EH (cell line): Measurements from ENCODE around the gene ZNF354B.
"Not testable (repeated sequence)": the region's sequence is repeated elsewhere in the genome, so short reads cannot be mapped to it uniquely, and the experiment has no call there.

Experiments
- DNase-seq: peaks from one replicate; pipeline ENCODE4 v3.0.0-alpha.2; 2015; ENCODE audit warnings: low read depth

ZNF354B gene

DNA sequence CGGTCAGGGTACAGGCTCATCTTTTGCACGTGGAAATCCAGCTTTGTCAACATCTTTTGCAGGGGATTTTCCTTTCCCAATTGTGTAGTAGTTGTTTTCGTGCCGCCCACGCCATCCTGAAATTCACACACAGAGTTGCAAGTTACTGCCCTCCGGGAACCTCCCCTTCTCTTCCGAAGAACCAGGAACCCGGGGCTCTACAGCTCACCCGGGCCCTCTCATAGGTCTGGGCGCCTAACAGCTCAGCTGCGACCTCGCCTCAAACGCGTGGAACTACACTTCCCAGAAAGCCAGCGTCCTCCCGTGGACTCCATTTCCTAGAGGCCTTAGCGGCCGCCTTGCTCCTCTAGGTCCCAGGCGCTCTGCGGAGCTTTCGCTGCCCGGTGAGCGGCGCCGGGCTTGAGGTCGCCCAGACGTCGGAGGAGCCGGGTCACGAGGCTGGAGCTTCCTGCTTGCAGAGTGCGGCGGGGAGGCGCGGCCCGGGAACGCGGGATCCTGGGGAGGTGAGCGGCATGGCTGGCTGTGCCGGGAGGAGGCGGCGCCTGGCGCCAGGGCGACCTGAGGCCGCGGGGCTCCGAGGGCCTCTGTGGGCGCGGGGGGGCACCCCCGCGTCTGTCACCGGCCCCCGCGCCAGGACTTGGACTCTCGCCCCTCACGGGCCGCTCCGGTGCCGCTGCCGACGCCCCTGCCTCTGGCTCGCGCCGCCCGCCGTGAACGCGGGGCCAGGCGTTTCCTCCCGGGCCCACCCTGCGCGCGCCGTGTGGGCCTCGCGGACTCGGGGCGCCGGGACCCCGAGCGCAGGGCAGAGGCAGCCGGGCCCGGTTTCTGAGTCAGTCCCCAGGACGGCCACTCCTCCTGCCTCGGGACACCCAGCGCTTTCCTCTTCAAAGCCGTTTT is at the start of gene ZNF354B:
Gene ZNF354B, plus strand, starts transcription at position 329 of the 897 bp plus-strand sequence. CDS start 1,095 bp downstream, outside the sequence.
- DNase-seq, result peak; percentile 93

DNA sequence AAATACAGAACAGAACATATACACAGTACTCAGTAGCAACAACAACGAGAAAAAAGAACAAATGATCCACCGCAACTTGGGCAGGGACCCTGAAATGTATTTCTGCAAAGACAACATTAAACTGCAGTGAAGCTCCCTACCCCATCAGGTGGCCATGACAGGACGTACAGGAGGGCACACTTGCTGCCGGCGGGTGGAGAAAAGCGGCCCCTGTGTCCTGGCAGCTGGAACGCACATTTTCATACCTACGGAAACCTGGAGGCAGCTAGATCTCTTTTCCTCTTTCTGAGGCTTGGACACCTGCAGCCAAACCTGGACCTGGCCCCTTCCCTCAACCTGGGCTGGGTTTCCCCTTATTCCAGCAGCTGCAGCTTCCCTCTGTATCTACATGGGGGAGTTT is 42.2 kb upstream of the ZNF354B start:
- no peak for DNase-seq

DNA sequence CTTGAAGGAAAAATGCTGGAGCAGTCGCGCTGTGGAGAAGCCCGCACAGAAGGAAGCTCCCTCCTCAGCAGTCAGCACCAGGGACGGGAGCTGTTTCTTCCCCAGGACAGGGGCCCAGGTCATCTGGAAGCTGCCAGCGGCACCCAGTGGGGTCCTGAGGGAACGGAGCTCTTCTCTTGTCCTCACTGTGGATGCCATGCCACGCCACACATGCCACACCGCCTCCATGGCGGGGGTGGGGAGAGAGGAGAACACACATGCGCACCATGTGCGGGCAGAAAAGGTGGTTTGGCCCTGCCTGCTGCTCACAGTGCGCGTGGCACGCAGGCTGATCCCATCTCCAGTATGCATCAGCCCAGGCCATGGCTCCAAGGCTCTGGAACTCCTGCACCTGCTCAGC is 41.7 kb upstream of the ZNF354B start:
- no peak for DNase-seq

DNA sequence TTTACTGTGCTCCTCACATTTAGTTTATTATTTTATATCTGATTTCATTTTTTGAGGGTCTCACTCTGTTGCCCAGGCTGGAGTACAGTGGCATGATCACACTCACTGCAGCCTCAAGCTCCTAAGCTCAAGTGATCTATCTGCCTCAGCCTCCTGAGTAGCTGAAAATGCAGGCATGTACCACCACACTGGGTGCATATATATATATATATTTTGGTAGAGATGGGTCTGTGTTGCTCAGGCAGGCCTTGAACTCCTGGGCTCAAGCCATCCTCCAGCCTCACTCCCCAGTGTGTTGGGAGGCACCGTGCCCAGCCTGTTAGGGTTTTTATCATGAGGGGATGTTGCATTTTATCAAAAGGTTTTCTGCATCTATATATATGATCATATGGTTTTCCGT is 39.8 kb upstream of the ZNF354B start:
- no peak for DNase-seq

DNA sequence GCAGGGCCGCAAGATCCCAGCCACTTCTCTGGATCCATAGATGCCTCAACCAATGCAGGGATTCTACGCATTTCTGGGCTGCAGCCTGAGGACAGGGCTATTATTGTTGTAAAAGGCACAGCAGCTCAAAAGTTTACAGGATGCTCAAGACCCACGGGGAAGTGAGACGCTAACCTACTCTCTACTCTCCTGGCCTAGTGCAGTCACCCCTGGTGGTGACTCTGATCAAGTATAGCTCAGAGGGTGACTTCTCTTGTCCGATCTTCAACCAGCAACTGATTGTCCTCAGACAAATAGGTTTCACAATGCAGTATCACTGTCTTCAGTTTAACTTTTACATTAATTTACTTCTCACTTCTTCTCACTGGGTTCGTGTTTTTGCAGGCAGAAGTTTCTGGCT is 34.3 kb upstream of the ZNF354B start:
- DNase-seq, result no peak

DNA sequence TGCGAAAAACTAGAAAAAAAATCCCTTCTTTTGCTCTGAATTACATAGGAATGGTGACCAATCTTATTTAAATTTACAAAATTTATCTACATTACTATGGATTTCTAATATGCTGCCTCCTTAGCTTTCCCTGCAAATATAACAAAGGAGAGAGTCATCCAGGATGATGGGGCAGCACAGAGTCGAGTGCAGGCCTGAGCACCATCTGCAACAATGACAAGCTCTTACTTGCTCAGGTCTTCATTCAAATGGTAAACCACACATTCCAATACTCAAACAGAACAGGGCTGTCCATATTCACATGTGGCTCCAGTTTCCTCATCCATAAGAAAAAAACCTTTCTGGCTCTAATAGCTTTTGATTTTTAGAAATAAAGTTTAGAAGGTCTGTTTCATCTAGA is 33.5 kb upstream of the ZNF354B start:
- DNase-seq, result no peak

DNA sequence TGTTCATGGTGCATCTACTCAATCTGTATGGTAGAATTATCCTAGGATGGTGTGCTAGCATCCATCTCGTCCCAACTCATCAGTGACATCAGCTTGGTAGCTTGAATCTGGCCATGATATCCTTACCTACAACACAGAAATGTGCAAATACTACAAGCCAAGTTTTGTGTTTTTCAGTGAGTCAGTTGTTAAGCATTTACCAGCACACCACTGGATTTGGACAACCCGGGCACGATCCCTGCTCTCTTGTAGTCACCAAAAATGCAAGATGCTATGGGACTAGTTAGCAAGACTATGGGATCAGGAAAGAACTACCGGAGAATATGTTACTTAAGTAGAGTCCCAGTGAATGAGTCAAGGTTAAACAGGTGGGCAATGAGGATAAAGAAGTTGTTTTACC is 32.1 kb upstream of the ZNF354B start:
- DNase-seq, result no peak

DNA sequence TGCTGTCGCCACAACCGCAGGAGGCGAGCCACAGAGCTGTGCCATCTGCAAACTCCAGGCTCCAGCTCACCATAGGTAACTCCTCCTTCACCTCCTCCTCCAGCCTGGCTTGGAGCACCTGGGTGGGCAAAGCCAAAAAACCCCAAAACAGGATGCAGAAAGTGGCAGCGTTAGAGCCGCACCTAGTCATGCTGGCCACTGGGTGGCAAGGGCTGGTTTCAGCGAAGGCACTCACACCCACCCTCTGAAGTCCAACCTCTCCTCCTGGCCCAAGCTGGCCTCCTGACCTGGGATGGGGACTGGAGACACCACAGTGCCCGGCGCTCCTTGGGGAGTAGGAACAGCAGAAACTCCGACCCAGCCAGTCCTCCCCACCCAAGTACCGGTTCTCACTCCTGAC is 28.7 kb upstream of the ZNF354B start:
- DNase-seq, result no peak

DNA sequence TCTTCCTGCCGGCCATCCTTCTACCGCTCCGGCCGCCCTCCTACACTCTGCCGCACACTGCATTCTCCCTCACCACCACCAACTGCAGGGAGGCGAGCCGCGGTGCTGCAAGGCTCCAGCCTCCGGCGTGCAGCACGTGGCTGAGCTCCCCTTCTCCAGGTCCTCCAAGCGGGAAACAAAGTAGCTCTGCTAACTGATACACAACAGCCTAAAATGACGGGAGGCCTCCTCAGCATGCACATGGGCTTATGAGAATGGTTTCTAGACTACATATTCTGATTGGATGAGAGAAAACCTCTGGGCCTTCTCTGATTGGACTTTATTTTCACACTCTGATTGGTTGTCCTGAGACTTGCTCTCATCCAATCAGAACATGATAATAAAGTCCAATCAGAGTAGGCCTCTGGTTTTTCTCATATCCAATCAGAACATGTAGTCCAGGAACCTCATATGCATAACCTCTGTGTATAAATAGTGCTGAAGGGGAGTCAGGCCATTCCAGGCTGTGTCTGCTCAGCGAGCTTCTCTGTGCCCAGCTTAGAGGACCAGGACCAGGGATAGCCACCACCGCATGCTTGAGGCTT is 27.0 kb upstream of the ZNF354B start:
- DNase-seq, result no peak

DNA sequence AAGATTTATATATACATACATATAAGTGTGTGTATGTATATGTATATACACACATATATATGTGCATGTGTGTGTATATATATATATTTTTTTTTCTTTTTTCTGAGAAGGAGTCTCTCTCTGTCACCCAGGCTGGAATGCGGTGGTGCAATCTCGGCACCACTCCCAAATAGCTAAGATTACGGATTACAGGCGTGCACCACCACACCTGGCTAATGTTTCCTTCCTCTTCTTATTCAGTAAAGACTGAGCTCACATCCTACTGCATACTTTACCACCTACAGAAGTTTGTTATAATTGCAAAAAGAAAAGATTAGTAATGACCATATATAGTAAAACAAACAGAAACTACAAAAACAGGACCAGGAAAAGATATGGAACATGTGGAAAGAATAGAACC is 23.1 kb upstream of the ZNF354B start:
- DNase-seq, result no peak

DNA sequence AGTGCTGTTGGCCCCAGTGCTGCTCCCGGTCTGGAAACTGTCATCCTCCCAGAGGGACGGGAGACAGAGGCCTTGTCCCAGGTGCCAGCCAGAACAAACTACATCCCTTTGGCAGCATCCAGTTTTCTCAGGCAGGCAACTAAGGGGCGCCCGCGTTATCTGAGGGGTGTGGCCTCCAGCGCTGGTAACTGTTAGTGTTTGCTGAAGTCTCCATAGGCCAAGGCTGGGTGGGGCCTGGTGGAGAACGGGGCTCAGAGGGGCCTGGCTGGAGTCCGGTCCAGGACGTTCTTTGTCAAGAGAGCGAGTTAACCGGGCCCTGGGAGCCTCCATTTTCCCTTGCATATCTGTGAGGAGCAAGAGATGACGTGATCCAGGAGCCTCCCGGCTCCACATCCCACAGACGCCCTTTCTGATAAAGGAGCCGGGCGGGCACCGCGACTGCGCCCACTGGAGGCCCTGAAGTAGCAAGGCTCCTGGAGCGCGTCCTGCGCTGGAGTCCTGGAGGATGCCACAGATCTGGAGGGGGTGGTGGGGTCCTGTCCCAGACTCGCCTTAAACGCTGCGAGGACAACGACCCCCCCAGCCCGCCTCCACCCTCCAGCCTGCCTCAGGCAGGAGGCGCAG is 20.9 kb upstream of the ZNF354B start:
- DNase-seq, result not testable (repeated sequence)

DNA sequence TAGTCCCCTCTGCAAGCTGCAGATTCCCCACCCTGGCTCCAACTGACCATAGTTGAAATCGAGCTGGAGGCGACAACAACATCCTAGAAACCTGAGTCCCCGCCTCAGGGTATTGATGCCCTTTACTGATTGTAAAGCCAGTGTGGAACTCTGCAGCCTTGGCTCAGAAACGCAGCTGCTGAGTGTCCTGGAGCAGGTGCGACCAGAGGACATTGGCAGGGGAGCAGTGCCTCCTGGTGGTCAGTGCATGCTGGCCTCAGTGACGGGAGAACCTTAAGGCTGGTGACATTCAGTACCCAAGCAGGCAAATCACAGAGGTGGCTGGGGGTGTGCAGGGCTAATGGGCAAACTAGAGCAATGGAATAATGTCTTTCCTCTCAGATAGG is 20.4 kb upstream of the ZNF354B start:
- DNase-seq, result peak; percentile 8

DNA sequence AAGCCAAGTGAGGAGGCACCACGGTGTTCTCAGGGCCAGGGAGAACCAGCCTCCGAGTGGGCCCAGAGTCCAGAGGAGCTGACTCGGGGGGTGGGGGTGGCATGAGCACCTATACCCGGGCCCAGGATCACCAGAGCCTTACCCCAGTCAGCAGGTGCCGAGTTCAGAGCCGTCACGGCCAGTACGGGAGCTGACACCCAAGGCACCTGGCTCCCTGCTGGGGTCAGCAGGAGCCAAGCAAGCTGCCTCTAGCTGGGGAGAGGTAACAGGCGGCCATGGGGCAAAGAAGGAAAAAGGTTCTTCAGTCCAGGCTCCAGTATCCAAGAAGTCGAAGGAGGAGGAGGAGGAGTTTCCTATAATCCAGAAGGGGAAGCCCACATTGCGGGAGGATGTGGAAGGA is 19.4 kb upstream of the ZNF354B start:
- DNase-seq, result not testable (repeated sequence)

DNA sequence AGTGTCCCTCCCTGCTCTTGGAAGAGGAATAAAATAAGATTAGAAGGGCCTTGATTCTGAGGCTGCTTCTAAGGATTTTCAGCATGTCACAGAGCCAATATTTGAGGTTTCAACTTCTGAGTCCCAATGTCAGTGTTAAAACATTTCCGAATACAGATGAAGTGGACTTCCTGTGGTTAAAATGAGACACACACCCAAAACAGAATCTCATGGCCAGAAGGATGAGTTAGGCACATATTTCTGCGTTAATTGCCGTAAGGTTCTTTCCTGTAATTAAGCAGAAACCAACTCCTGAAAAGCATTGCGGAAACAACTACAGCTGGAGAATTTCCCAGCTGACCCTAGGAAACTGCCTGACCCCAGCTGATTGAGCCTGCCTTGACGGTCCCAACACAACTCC is 10.4 kb upstream of the ZNF354B start:
- no peak for DNase-seq

DNA sequence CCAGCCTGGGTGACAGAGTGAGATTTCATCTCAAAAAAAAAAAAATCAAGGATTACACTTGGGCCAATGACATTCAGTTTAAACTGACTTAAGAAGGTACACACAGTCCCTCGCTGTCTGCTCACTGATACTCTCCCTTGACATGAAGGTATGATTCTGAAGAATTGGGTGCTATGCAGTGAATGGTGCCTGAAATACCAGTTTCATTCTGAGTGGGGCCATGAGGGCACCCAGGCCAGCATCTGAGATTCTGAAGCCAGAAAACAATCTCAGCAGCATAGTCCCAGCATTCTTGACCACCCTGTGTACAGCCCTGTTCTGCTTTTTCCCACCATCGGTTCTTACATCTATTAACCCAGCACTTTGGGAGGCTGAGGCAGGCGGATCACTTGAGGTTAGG is 7.8 kb upstream of the ZNF354B start:
- no peak for DNase-seq

DNA sequence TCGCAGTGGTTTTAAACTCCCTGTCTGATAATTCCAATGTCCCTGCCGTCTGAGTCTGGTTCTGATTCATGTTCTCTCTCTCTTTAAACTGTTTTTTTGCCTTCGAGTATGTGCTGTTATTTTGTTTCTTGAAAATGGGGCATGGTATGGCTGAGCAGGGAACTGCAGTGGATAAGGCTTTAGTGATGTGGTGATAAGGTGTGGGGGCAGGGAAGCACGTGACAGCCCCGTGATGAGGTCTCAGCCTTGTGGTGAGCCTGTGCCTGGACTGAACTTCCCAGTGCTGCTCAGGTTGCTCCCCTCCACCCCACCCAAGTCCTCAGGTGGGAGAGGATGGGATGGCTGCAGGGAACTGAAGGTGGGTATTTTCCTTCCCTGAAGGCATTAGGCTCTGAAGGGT is 5.5 kb upstream of the ZNF354B start:
- DNase-seq, result no peak

DNA sequence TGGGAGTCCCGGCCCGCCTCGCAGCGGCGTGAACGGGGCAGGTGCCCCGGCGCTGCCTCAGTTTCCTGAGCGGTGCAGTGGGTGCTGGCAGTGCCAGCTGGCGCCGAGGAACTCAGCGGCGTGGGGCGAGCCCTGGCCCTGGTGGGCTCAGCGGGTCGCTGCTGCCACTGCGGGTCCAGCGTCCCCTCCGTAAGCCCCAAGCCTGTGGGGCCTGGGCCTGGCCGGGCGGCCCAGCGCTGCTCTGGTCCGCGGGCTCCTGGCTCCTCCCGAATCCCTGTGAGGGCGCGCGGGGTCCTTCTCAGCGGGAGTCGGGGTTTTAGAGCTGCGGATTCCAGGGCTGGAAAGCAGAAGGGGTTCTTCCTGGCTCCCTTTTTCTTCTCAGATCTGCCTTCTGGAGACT is 862 bp downstream of the ZNF354B start:
- not testable (repeated sequence) for DNase-seq

DNA sequence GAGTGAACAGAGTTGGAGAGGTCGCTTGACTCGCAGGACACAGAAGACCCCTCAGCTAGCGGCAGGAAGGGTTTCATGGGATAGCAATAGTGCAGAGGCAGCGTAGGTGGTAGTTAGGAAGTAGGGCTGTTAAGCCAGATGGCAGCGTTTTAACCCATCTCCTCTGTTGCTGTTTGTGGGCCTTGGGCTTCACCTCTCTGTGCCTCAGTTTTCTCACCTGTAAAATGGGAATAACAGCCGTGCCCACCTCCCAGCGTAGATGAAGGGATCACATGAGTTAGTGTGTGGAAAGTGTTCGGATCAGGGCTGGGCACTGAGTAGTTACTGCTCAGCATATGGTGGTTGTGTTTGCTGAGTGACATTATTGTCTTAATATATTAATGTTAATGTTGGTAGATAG is 1.9 kb downstream of the ZNF354B start:
- no peak for DNase-seq

DNA sequence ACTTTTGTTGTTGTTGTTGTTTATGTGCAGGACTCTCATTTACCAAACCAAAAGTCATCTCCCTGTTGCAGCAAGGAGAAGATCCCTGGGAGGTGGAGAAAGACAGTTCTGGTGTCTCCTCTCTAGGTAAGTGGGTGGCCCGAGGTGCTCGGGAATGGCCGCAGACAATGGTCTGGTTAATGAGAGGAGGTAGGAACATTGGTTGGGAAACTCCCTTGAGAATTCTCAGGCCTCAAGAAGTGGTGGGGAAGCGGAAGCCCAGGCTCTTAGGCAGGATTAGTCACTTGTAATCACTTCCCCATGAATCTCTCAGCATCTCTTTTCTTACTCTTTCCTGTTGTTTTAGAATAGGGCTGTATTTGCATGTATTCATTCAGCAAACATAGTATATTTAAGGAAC is 7.2 kb downstream of the ZNF354B start:
- DNase-seq, result no peak

DNA sequence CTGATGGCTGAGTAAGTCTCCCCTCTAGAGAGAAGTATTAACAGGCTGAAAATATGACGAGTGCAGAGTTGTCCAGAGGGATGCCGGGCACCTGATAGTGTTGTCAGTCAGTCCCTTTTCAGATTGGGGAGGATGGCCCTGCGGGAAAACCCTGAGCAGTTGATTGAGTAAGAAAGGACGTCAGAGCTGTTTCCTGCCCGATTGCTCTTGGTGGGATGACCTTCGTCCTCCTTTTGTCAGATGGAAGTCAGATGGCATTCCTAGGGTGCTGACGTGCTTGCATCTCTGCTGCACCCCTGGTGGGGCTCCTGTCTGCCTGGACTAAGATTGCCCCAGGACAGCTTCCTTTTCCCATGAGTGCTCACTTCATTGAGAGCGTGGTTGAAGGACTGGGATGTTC is 9.8 kb downstream of the ZNF354B start:
- DNase-seq, result no peak

DNA sequence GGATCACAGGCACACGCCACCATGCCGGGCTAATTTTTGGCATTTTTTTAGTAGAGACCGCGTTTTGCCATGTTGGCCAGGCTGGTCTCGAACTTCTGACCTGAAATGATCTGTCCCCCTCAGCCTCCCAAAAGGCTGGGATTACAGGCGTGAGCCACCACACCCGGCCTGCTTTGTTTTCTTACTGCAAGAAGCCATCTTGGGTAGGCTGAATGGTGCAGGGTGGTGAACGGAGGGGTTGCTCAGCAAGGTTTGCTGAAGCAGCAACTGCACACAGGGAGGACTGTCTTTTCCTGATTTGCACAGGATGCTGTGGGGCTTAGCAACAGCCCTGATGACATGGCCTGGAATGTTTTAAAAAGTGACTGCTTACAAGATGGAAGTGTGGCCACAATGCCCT is 10.7 kb downstream of the ZNF354B start:
- no peak for DNase-seq

DNA sequence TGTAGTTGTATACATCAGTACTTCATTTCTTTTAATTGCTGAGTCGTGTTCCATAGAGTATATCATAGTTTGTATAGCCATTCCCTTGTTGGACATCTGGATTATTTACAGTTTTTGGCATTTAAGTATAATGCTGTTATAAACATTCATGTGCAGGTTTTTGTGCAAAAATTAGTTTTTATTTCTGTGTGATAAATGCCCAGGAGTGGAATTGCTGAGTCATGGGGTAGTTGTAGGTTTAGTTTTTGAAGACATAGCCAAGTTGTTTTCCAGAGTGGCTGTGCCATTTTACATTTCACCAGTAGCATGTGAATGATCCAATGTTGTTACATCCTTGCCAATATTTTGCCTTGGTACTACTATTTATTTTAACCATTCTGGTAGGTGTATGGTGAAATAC is 12.5 kb downstream of the ZNF354B start:
- DNase-seq, result no peak

DNA sequence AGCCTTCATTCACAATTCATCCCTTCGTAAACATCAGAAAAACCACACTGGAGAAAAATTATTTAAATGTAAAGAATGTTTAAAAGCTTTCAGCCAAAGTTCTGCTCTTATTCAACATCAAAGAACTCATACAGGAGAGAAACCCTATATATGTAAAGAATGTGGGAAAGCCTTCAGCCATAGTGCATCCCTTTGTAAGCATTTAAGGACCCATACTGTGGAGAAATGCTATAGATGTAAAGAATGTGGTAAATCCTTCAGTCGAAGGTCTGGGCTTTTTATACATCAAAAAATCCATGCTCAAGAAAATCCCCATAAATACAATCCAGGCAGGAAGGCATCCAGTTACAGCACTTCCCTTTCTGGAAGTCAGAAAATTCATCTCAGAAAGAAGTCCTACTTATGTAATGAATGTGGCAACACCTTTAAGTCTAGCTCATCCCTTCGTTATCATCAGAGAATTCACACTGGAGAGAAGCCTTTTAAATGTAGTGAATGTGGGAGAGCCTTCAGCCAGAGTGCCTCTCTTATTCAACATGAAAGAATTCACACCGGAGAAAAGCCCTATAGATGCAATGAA is 23.5 kb downstream of the ZNF354B start:
- not testable (repeated sequence) for DNase-seq
